Neural progenitor cell (in vitro differentiated cells): ENCODE measurements around the gene AQP6. TPM values are rescaled to one million over a fixed set of nuclear protein-coding genes. Genes with fewer than 3 reads are reported as not detected.

Source experiments
- DNase-seq: peaks from one replicate; pipeline ENCODE4 v3.0.0-alpha.2; 2016; ENCODE audit warnings: low spot score
- H2AFZ ChIP-seq: fragments of 200-600 bp; sonication (generic); replicated peaks from 2 replicates; pipeline ENCODE4 v1.6.1; 2016; ENCODE audit warnings: antibody characterized with exemption
- H3F3A ChIP-seq: fragments of 200-600 bp; sonication (generic); 2 replicates; pipeline ENCODE4 v1.6.1; 2016; ENCODE audit warnings: antibody characterized with exemption, low read depth
- H3K27ac ChIP-seq: fragments of 200-600 bp; sonication (generic); 2 replicates; pipeline ENCODE4 v1.5.1; 2016; ENCODE audit warnings: mild to moderate bottlenecking
- H3K27me3 ChIP-seq: fragments of 200-600 bp; sonication (generic); 2 replicates; pipeline ENCODE4 v1.6.1; 2016; ENCODE audit warnings: mild to moderate bottlenecking, moderate library complexity
- H3K36me3 ChIP-seq: fragments of 200-600 bp; sonication (generic); 2 replicates; pipeline ENCODE4 v1.5.1; 2016
- H3K4me1 ChIP-seq: fragments of 200-600 bp; sonication (generic); 2 replicates; pipeline ENCODE4 v1.6.1; 2016; ENCODE audit warnings: mixed run types
- H3K4me2 ChIP-seq: fragments of 200-600 bp; sonication (generic); 2 replicates; pipeline ENCODE4 v1.6.1; 2016
- H3K4me3 ChIP-seq: fragments of 200-600 bp; sonication (generic); 2 replicates; pipeline ENCODE4 v1.5.1; 2016
- H3K79me2 ChIP-seq: fragments of 200-600 bp; sonication (generic); 2 replicates; pipeline ENCODE4 v1.6.1; 2016; ENCODE audit warnings: low read depth
- H3K9ac ChIP-seq: fragments of 200-600 bp; sonication (generic); 2 replicates; pipeline ENCODE4 v1.6.1; 2016
- H3K9me3 ChIP-seq: fragments of 200-600 bp; sonication (generic); 2 replicates; pipeline ENCODE4 v1.5.1; 2016; ENCODE audit warnings: low read depth
- H4K20me1 ChIP-seq: fragments of 200-600 bp; sonication (generic); 2 replicates; pipeline ENCODE4 v1.6.1; 2016; ENCODE audit warnings: low read depth
- H3K27ac Mint-ChIP-seq: 3 replicates; pipeline ENCODE4 v1.8.0; 2021; ENCODE audit warnings: mixed read lengths
- H3K27me3 Mint-ChIP-seq: 2 replicates; pipeline ENCODE4 v1.8.0; 2022; ENCODE audit warnings: low read depth, mild to moderate bottlenecking, inconsistent platforms, moderate library complexity, mixed read lengths; ENCODE audit not compliant: insufficient read depth
- H3K36me3 Mint-ChIP-seq: 3 replicates; pipeline ENCODE4 v1.8.0; 2021; ENCODE audit warnings: mixed read lengths
- H3K4me1 Mint-ChIP-seq: 3 replicates; pipeline ENCODE4 v1.8.0; 2021; ENCODE audit warnings: mixed read lengths
- H3K4me3 Mint-ChIP-seq: 3 replicates; pipeline ENCODE4 v1.8.0; 2021; ENCODE audit warnings: mild to moderate bottlenecking, moderate library complexity, mixed read lengths
- H3K9me3 Mint-ChIP-seq: 3 replicates; pipeline ENCODE4 v1.8.0; 2020; ENCODE audit warnings: mixed read lengths
- EZH2 ChIP-seq: fragments of 200-600 bp; sonication (generic); IDR thresholded peaks from 2 replicates; pipeline ENCODE4 v1.6.1; 2017; ENCODE audit warnings: antibody characterized with exemption, mild to moderate bottlenecking, moderate library complexity
- EZH2phosphoT487 ChIP-seq: fragments of 200-600 bp; sonication (generic); IDR thresholded peaks from 2 replicates; pipeline ENCODE4 v1.6.1; 2017; ENCODE audit warnings: antibody characterized with exemption
- total RNA-seq: library from RNA; depleted of rRNA; stranded (reverse); fragments of >200 nt; gene quantifications from 2 replicates; pipeline ENCODE4 v1.2.3, GENCODE V29; 2015; ENCODE audit warnings: low replicate concordance
- TF ChIP-seq, protein P1 (sequence below): fragments of 200-600 bp; sonication (generic); IDR thresholded peaks from 2 replicates; pipeline ENCODE4 v1.5.1; 2017; ENCODE audit warnings: antibody characterized with exemption, mild to moderate bottlenecking

The AQP6 gene
- total RNA-seq, 1 donor from 2014 or later: not detected

DNA sequence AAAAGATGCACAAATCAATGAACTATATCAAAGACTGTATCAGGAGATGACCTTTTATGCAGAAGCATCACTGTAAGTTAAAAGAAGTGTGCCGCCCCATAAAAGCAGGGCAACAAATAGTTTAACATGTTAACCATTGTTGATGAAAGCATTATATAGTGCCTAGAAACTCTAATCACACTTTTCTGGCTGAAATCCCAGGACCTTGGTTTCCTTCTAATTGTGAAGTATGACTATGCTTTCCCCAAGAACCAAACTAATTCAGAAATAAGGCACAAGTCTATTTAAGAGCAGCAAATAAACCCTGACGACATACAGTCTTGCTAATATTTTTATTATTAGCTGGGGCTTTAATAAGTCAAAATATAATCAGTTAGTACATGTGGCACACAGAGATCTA, 30.8 kb downstream of the AQP6 start:
- peaks cover 16% of the 10 kb centered on the region for H4K20me1 ChIP-seq
- no peaks in the 10 kb centered on the region for H3K27me3 ChIP-seq
- H3K36me3 Mint-ChIP-seq: peaks cover 32% of the 10 kb centered on the region
- DNase-seq: no peak
- no peak overlapping the region for H3K27ac ChIP-seq
- no peak overlapping the region for H3K9ac ChIP-seq
- H3K27me3 Mint-ChIP-seq: no peaks in the 10 kb centered on the region
- no peaks in the 10 kb centered on the region for H3K9me3 Mint-ChIP-seq
- no peak overlapping the region for H3K4me3 Mint-ChIP-seq
- no peak overlapping the region for H3K4me3 ChIP-seq
- H2AFZ ChIP-seq: no peak overlapping the region
- TF ChIP-seq EZH2phosphoT487 (no peak), EZH2 (no peak)
- TF ChIP-seq, protein P1, sequence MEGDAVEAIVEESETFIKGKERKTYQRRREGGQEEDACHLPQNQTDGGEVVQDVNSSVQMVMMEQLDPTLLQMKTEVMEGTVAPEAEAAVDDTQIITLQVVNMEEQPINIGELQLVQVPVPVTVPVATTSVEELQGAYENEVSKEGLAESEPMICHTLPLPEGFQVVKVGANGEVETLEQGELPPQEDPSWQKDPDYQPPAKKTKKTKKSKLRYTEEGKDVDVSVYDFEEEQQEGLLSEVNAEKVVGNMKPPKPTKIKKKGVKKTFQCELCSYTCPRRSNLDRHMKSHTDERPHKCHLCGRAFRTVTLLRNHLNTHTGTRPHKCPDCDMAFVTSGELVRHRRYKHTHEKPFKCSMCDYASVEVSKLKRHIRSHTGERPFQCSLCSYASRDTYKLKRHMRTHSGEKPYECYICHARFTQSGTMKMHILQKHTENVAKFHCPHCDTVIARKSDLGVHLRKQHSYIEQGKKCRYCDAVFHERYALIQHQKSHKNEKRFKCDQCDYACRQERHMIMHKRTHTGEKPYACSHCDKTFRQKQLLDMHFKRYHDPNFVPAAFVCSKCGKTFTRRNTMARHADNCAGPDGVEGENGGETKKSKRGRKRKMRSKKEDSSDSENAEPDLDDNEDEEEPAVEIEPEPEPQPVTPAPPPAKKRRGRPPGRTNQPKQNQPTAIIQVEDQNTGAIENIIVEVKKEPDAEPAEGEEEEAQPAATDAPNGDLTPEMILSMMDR: no peak
- H3K4me1 ChIP-seq: no peaks in the 10 kb centered on the region
- H3K36me3 ChIP-seq: peaks cover 7% of the 10 kb centered on the region
- H3F3A ChIP-seq: peaks cover 4% of the 10 kb centered on the region
- no peak overlapping the region for H3K4me2 ChIP-seq
- H3K9me3 ChIP-seq: no peaks in the 10 kb centered on the region
- peaks cover 13% of the 10 kb centered on the region for H3K79me2 ChIP-seq
- H3K4me1 Mint-ChIP-seq: peaks cover 5% of the 10 kb centered on the region
- H3K27ac Mint-ChIP-seq: no peak overlapping the region

DNA sequence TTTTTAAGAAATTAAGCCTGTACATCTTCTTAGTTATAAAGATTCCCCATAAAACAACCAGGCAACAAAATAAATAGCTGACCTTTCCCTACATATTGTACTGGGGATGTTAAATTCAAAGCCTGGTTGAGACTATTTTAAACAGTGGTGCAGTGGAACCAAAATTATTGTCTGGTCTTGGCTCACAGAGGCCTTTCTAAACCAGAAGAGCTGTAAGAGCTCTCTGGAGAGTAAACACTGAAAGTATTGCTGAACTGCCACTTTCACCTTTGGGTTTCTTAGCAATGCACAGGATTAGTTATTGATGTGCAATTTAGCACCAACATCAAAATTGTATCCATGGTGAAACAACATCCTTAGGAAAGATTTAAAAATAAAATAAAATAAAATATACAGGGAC, 31.9 kb downstream of the AQP6 start:
- TF ChIP-seq EZH2: no peak
- TF ChIP-seq, protein P1: no peak
- TF ChIP-seq EZH2phosphoT487: no peak
- Histone ChIP-seq H2AFZ (no peak overlapping the region), H3K9ac (no peak overlapping the region), H3K27me3 (no peaks in the 10 kb centered on the region), H3K9me3 (no peaks in the 10 kb centered on the region), H3F3A (peaks cover 4% of the 10 kb centered on the region), H3K27ac (no peak overlapping the region), H4K20me1 (peaks cover 23% of the 10 kb centered on the region), H3K79me2 (peaks cover 23% of the 10 kb centered on the region), H3K36me3 (peaks cover 7% of the 10 kb centered on the region), H3K4me2 (no peak overlapping the region), H3K4me1 (no peaks in the 10 kb centered on the region), H3K4me3 (no peak overlapping the region)
- H3K36me3 Mint-ChIP-seq: peaks cover 25% of the 10 kb centered on the region
- no peaks in the 10 kb centered on the region for H3K27me3 Mint-ChIP-seq
- H3K4me1 Mint-ChIP-seq: peaks cover 5% of the 10 kb centered on the region
- no peaks in the 10 kb centered on the region for H3K9me3 Mint-ChIP-seq
- no peak overlapping the region for H3K4me3 Mint-ChIP-seq
- DNase-seq: no peak
- no peak overlapping the region for H3K27ac Mint-ChIP-seq

DNA sequence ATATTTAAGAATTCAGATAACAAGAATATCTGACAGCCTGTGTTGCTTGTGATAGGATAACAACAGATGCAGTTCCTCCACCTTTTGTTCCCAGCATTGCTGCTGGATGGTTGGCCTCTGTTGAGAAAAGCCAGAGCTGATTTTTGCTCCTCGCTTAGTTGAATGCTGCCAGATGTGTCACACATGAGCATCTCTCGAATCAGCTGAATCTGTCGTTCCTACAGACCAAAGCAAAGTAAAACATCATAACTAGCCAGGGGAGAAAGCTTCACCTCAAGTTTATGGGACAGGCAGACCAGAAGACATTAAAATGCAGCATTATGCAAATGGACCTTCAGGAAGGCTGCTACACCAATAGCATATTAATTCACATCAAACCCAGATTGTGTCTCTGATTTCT, 32.4 kb downstream of the AQP6 start:
- peaks cover 27% of the 10 kb centered on the region for H3K79me2 ChIP-seq

More for the DNA sequence above, 32.4 kb downstream of the AQP6 start:
- Histone ChIP-seq H3K27me3 (no peaks in the 10 kb centered on the region), H3K9ac (no peak overlapping the region), H3K36me3 (peaks cover 7% of the 10 kb centered on the region), H3F3A (peaks cover 4% of the 10 kb centered on the region), H2AFZ (no peak overlapping the region), H3K4me3 (no peak overlapping the region), H4K20me1 (peaks cover 28% of the 10 kb centered on the region), H3K4me1 (no peaks in the 10 kb centered on the region), H3K9me3 (no peaks in the 10 kb centered on the region), H3K4me2 (no peak overlapping the region), H3K27ac (no peak overlapping the region)
- Mint-ChIP-seq H3K36me3 (peaks cover 25% of the 10 kb centered on the region), H3K4me1 (peaks cover 5% of the 10 kb centered on the region), H3K9me3 (no peaks in the 10 kb centered on the region), H3K27me3 (no peaks in the 10 kb centered on the region), H3K27ac (no peak overlapping the region), H3K4me3 (no peak overlapping the region)
- no peak for DNase-seq
- no peak for TF ChIP-seq EZH2
- TF ChIP-seq, protein P1: no peak
- no peak for TF ChIP-seq EZH2phosphoT487
